ENCODE data around the gene ZNF74.
"Not testable (repeated sequence)": the region's sequence is repeated elsewhere in the genome, so short reads cannot be mapped to it uniquely, and the experiment has no call there.

ZNF74 gene

GRCh38 chr22:20451129-20451778 lies 57.3 kb downstream of the ZNF74 start:
- DNase-seq, result not testable (repeated sequence)

GRCh38 chr22:20451920-20452319 lies 58.0 kb downstream of the ZNF74 start:
- DNase-seq, result no peak

GRCh38 chr22:20453222-20453621 lies 59.3 kb downstream of the ZNF74 start:
- no peak for DNase-seq

GRCh38 chr22:20455709-20456063 lies 61.7 kb downstream of the ZNF74 start:
- no peak for DNase-seq

- DNase-seq, result peak; percentile 64
These were observed 62.2 kb downstream of the ZNF74 start for GRCh38 chr22:20456064-20456721.

GRCh38 chr22:20456722-20457076 lies 62.7 kb downstream of the ZNF74 start:
- no peak for DNase-seq

- DNase-seq, result no peak
These were observed 63.7 kb downstream of the ZNF74 start for GRCh38 chr22:20457506-20458240.

Measured in NCI-H2029 (cell line).